Right lung (tissue), 5 donors: Measurements from ENCODE around the gene EEF1AKMT4. TPM values are rescaled to one million over a fixed set of nuclear protein-coding genes. Genes with fewer than 3 reads are reported as not detected.
"Not testable (repeated sequence)": the region's sequence is repeated elsewhere in the genome, so short reads cannot be mapped to it uniquely, and the experiment has no call there.

Experiments
- DNase-seq, 2 donors: peaks; one replicate each; pipeline ENCODE4 v3.0.0-alpha.2; 2013
- polyA plus RNA-seq, 5 donors: library from polyadenylated mRNA; unstranded; fragments of 120-200 nt; gene quantifications; one replicate each; pipeline versions ENCODE4 v1.2.1 to v1.2.3, GENCODE V29; 2013; ENCODE audit warnings: inconsistent platforms in 1 of 5, low replicate concordance in 1 of 5; ENCODE audit not compliant: insufficient read length in 5 of 5, insufficient read depth in 1 of 5

Gene EEF1AKMT4
- polyA plus RNA-seq, 5 donors = 1.8 to 4.0 (median 2.5) TPM

- DNase-seq = no peak
Observed at GRCh38 chr3:184259396-184259877, 10.0 kb downstream of the EEF1AKMT4 start.

- no peak for DNase-seq
Observed at GRCh38 chr3:184259878-184260723, 10.6 kb downstream of the EEF1AKMT4 start.

GRCh38 chr3:184260724-184261269, 11.3 kb downstream of the EEF1AKMT4 start:
- DNase-seq = no peak

- DNase-seq = no peak
Observed at GRCh38 chr3:184261270-184261853, 11.9 kb downstream of the EEF1AKMT4 start, which contains the start of gene CAMK2N2. CAMK2N2 (minus strand) TSS chr3:184261553; CDS start chr3:184261285, 268 bp downstream.

- DNase-seq = no peak
Observed at GRCh38 chr3:184261854-184262763, 12.6 kb downstream of the EEF1AKMT4 start.

GRCh38 chr3:184262764-184263179, 13.3 kb downstream of the EEF1AKMT4 start:
- DNase-seq = no peak

GRCh38 chr3:184267249-184267648, 17.8 kb downstream of the EEF1AKMT4 start:
- DNase-seq = not testable (repeated sequence)

GRCh38 chr3:184272269-184272668, 22.8 kb downstream of the EEF1AKMT4 start:
- DNase-seq = no peak

GRCh38 chr3:184275381-184275701, 25.9 kb downstream of the EEF1AKMT4 start:
- no peak for DNase-seq

GRCh38 chr3:184275961-184276910, 26.8 kb downstream of the EEF1AKMT4 start, which contains the start of gene ECE2:
ECE2 (plus strand) TSS chr3:184276022; CDS start chr3:184276154, 132 bp downstream.
- DNase-seq = no peak

GRCh38 chr3:184277366-184277765, 27.9 kb downstream of the EEF1AKMT4 start:
- DNase-seq = no peak

- no peak for DNase-seq
Observed at GRCh38 chr3:184282941-184283340, 33.5 kb downstream of the EEF1AKMT4 start.

GRCh38 chr3:184283681-184284080, 34.2 kb downstream of the EEF1AKMT4 start:
- no peak for DNase-seq

- peak; percentile 34 to 52 for DNase-seq
Observed at GRCh38 chr3:184284696-184285095, 35.2 kb downstream of the EEF1AKMT4 start.

- DNase-seq = no peak
Observed at GRCh38 chr3:184289426-184289938, 40.0 kb downstream of the EEF1AKMT4 start.

- DNase-seq = no peak
Observed at GRCh38 chr3:184290331-184290730, 40.9 kb downstream of the EEF1AKMT4 start.

- no peak for DNase-seq
Observed at GRCh38 chr3:184291044-184291737, 41.7 kb downstream of the EEF1AKMT4 start.

GRCh38 chr3:184291738-184292445, 42.4 kb downstream of the EEF1AKMT4 start:
- DNase-seq = no peak

- no peak for DNase-seq
Observed at GRCh38 chr3:184295771-184296170, 46.3 kb downstream of the EEF1AKMT4 start.
